ENCODE measurements around the gene HKDC1. TPM values are rescaled to one million over a fixed set of nuclear protein-coding genes. Genes with fewer than 3 reads are reported as not detected.

HKDC1 gene
- total and polyA plus RNA-seq, 10 of the 15 experiments (the other 5 are each of a cell fraction or from before 2014, with no cell fraction given) = 0.04 to 0.34 (median 0.13) TPM; not detected in 5

DNA sequence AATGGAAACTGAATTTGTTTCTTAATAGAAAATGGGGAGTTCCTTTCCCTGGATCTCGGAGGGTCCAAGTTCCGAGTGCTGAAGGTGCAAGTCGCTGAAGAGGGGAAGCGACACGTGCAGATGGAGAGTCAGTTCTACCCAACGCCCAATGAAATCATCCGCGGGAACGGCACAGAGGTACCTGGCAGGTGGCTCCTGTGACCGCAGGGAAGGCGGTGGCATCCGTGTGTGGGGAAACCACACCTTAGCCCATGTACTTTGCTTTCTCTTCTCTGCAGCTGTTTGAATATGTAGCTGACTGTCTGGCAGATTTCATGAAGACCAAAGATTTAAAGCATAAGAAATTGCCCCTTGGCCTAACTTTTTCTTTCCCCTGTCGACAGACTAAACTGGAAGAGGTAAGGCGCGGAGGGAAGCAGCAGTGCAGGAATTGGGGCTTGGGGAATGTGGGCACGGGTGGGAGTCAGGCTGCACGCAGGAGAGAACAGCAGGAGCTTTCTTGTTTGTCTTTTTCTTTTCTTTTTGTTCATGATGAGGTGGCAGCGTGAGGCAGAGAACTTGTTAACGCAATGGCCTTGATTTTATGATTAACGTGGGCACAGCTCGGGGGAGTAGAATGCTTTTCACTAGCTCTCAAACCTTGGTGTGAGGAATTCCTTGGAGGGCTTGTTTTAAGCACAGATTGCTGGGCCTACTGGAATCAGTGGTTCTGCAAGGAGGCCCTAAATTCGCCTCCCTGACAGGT is 12.8 kb downstream of the HKDC1 start:
- Histone ChIP-seq H3K79me2 (ENCODE audit: control insufficient read depth, insufficient read depth, low read length) (no peaks in the 10 kb centered on the region), H3K9ac (ENCODE audit: control insufficient read depth, insufficient read depth, low read length) (no peak overlapping the region), H3K4me3 (no peak overlapping the region), H3K27me3 (replicated peaks in 1 of 2; ENCODE audit: control insufficient read depth in 2 of 2, insufficient read depth in 2 of 2, low read length in 1 of 2) (no peaks in the 10 kb centered on the region), H3K4me1 (ENCODE audit: control insufficient read depth, insufficient read depth, low read length) (peaks cover 20% of the 10 kb centered on the region), H3K36me3 (ENCODE audit: control insufficient read depth in 2 of 2, insufficient read depth in 2 of 2, low read length in 1 of 2) (no peaks in the 10 kb centered on the region), H4K20me1 (ENCODE audit: control insufficient read depth, insufficient read depth) (no peaks in the 10 kb centered on the region), H3K4me2 (ENCODE audit: control insufficient read depth, insufficient read depth) (no peak overlapping the region), H3K27ac (ENCODE audit: control insufficient read depth, insufficient read depth) (no peak overlapping the region), H3K9me3 (replicated peaks; ENCODE audit: control insufficient read depth, insufficient read depth, low read length) (no peaks in the 10 kb centered on the region), H2AFZ (ENCODE audit: control insufficient read depth, low read depth, low read length) (no peak overlapping the region)
- ChIA-PET SMC1A (ENCODE audit: uncharacterized antibody, unreplicated experiment) (interaction anchor here (1.1 to 4.8 kb wide), 4 partner anchors 95 to 277 kb away, joined by 3 to 13 read pairs (median 6); partner anchors contain the start of gene DDX21), RAD21 (ENCODE audit: unreplicated experiment) (interaction anchor here (1.8 kb wide), 1 partner anchor 160 kb away, joined by 3 read pairs; no protein-coding TSS in a partner anchor), POLR2A (no interaction called here), CTCF (interaction anchor here (0.6 to 2.4 kb wide), 5 partner anchors 74 to 218 kb away, joined by 3 to 7 read pairs (median 3); partner anchors contain the start of gene TSPAN15)
- intact Hi-C loops (cut with micrococcal nuclease; ENCODE audit: unreplicated experiment) = no loop called here
- TF ChIP-seq, protein P1, sequence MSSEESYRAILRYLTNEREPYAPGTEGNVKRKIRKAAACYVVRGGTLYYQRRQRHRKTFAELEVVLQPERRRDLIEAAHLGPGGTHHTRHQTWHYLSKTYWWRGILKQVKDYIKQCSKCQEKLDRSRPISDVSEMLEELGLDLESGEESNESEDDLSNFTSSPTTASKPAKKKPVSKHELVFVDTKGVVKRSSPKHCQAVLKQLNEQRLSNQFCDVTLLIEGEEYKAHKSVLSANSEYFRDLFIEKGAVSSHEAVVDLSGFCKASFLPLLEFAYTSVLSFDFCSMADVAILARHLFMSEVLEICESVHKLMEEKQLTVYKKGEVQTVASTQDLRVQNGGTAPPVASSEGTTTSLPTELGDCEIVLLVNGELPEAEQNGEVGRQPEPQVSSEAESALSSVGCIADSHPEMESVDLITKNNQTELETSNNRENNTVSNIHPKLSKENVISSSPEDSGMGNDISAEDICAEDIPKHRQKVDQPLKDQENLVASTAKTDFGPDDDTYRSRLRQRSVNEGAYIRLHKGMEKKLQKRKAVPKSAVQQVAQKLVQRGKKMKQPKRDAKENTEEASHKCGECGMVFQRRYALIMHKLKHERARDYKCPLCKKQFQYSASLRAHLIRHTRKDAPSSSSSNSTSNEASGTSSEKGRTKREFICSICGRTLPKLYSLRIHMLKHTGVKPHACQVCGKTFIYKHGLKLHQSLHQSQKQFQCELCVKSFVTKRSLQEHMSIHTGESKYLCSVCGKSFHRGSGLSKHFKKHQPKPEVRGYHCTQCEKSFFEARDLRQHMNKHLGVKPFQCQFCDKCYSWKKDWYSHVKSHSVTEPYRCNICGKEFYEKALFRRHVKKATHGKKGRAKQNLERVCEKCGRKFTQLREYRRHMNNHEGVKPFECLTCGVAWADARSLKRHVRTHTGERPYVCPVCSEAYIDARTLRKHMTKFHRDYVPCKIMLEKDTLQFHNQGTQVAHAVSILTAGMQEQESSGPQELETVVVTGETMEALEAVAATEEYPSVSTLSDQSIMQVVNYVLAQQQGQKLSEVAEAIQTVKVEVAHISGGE (CRISPR knock-in tag; IDR thresholded peaks at IDR 0.05) = no peak
- TF ChIP-seq JUND (IDR thresholded peaks at IDR 0.05; ENCODE audit: low read depth, low read length) = no peak
- TF ChIP-seq SUPT20H (IDR thresholded peaks at IDR 0.05; ENCODE audit: borderline replicate concordance, control insufficient read depth, low read depth, low read length) = no peak
- TF ChIP-seq, protein P2, sequence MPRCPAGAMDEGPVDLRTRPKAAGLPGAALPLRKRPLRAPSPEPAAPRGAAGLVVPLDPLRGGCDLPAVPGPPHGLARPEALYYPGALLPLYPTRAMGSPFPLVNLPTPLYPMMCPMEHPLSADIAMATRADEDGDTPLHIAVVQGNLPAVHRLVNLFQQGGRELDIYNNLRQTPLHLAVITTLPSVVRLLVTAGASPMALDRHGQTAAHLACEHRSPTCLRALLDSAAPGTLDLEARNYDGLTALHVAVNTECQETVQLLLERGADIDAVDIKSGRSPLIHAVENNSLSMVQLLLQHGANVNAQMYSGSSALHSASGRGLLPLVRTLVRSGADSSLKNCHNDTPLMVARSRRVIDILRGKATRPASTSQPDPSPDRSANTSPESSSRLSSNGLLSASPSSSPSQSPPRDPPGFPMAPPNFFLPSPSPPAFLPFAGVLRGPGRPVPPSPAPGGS (IDR thresholded peaks at IDR 0.05; ENCODE audit: borderline replicate concordance, insufficient read depth, low read depth, low read length, poor library complexity, severe bottlenecking) = no peak
- no peak for TF ChIP-seq STAT3 (IDR thresholded peaks at IDR 0.05; ENCODE audit: low read depth, low read length)
- no peak for TF ChIP-seq ZNF384 (IDR thresholded peaks at IDR 0.05; ENCODE audit: borderline replicate concordance, low read depth, low read length)
- TF ChIP-seq ZNF274 (IDR thresholded peaks at IDR 0.05; ENCODE audit: insufficient read depth, insufficient read length) = no peak
- DNase-seq (ENCODE audit: low read depth, low spot score) (no peak), ATAC-seq (no peak), FAIRE-seq (no peak)
- WGBS (ENCODE audit: insufficient coverage, insufficient replicate concordance, low lambda C conversion rate, missing lambda C conversion rate) = 87% methylated on average over 22 of the region's 22 CpGs
- BruUV-seq (replicated peaks) = no TSS peak
- in situ Hi-C loops (cut with MboI) = loop anchor here (5.0 kb wide), 2 partner anchors 169 to 274 kb away; no protein-coding TSS in a partner anchor

Measured in GM12878 (cell line).